NCI-H146 (cell line): ENCODE results near the gene GOLGA6D.
A peak's percentile ranks its signal among the peaks of the same experiment; 100 is the strongest.
"Not testable (repeated sequence)": the region's sequence is repeated elsewhere in the genome, so short reads cannot be mapped to it uniquely, and the experiment has no call there.

Source experiments
- DNase-seq: peaks from one replicate; lab custom pipeline; 2025; lab: John Stamatoyannopoulos, UW

The GOLGA6D gene

GRCh38 chr15:75282572-75282971 lies at the start of gene GOLGA6D:
Gene GOLGA6D, plus strand, starts transcription at chr15:75282835. Its CDS starts 41 bp downstream, at chr15:75282876.
- not testable (repeated sequence) for DNase-seq

- DNase-seq: no peak
Measured at GRCh38 chr15:75233504-75234190, 49.0 kb upstream of the GOLGA6D start.

GRCh38 chr15:75234191-75234810 lies 48.3 kb upstream of the GOLGA6D start:
- DNase-seq: no peak

- no peak for DNase-seq
Measured at GRCh38 chr15:75235051-75235673, 47.5 kb upstream of the GOLGA6D start.

- no peak for DNase-seq
Measured at GRCh38 chr15:75235760-75236729, 46.6 kb upstream of the GOLGA6D start.

- DNase-seq: no peak
Measured at GRCh38 chr15:75237316-75237982, 45.2 kb upstream of the GOLGA6D start.

- no peak for DNase-seq
Measured at GRCh38 chr15:75238150-75238549, 44.5 kb upstream of the GOLGA6D start.

- not testable (repeated sequence) for DNase-seq
Measured at GRCh38 chr15:75245741-75246140, 36.9 kb upstream of the GOLGA6D start.

GRCh38 chr15:75248991-75249390 lies 33.6 kb upstream of the GOLGA6D start:
- DNase-seq: peak; percentile 75

GRCh38 chr15:75249726-75250125 lies 32.9 kb upstream of the GOLGA6D start:
- DNase-seq: peak; percentile 9

- not testable (repeated sequence) for DNase-seq
Measured at GRCh38 chr15:75251343-75251742, 31.3 kb upstream of the GOLGA6D start.

GRCh38 chr15:75252285-75252684 lies 30.4 kb upstream of the GOLGA6D start:
- DNase-seq: not testable (repeated sequence)

- not testable (repeated sequence) for DNase-seq
Measured at GRCh38 chr15:75258034-75258433, 24.6 kb upstream of the GOLGA6D start, which contains the start of gene GOLGA6C. Gene GOLGA6C, plus strand, starts transcription at chr15:75258334. Its CDS starts 265 bp downstream, at chr15:75258599.

- DNase-seq: not testable (repeated sequence)
Measured at GRCh38 chr15:75258620-75259343, 23.9 kb upstream of the GOLGA6D start.

GRCh38 chr15:75259873-75260272 lies 22.8 kb upstream of the GOLGA6D start:
- DNase-seq: not testable (repeated sequence)

GRCh38 chr15:75273751-75274359 lies 8.8 kb upstream of the GOLGA6D start:
- DNase-seq: not testable (repeated sequence)

GRCh38 chr15:75274509-75275107 lies 8.0 kb upstream of the GOLGA6D start:
- not testable (repeated sequence) for DNase-seq

GRCh38 chr15:75275617-75276016 lies 7.0 kb upstream of the GOLGA6D start:
- DNase-seq: not testable (repeated sequence)

- DNase-seq: not testable (repeated sequence)
Measured at GRCh38 chr15:75278497-75278896, 4.1 kb upstream of the GOLGA6D start.

GRCh38 chr15:75284152-75284551 lies 1.5 kb downstream of the GOLGA6D start:
- DNase-seq: not testable (repeated sequence)
